Endothelial cell of umbilical vein (primary cell): ENCODE data around the gene IGSF3. TPM values are rescaled to one million over a fixed set of nuclear protein-coding genes. Genes with fewer than 3 reads are reported as not detected.
"Not testable (repeated sequence)": the region's sequence is repeated elsewhere in the genome, so short reads cannot be mapped to it uniquely, and the experiment has no call there.

ENCODE experiments used
- BruUV-seq: library from RNA; stranded (reverse); fragments of 400-500 nt; replicated peaks from 2 replicates; lab custom pipeline; 2021; lab: Mats Ljungman, UMichigan
- CTCF ChIA-PET: fragments of 300-600, 350-600 bp; sonication (Branson Sonifier 250); formaldehyde crosslinking; loops from one replicate; lab custom pipeline; 2021; ENCODE audit warnings: antibody characterized with exemption, inconsistent platforms; lab: Charles Lee
- POLR2A ChIA-PET: fragments of 300-600, 350-600 bp; sonication (Branson Sonifier 250); formaldehyde crosslinking; loops from one replicate; lab custom pipeline; 2021; ENCODE audit warnings: antibody characterized with exemption, inconsistent platforms; lab: Charles Lee
- DNase-seq: peaks from one replicate; pipeline ENCODE4 v3.0.0-alpha.2; 2011; ENCODE audit warnings: low read depth, low spot score
- FAIRE-seq: peaks from 2 replicates; lab custom pipeline; 2011; peaks lifted over from hg19 to GRCh38; lab: Jason Lieb, UNC
- H2AFZ ChIP-seq: 2 replicates; pipeline ENCODE4 v1.6.0; 2012; ENCODE audit warnings: low read depth, low read length, control low read depth, inconsistent platforms
- H3K27ac ChIP-seq: 2 replicates; pipeline ENCODE4 v1.5.1; 2011; ENCODE audit warnings: low read depth, mild to moderate bottlenecking, control low read depth, low read length, moderate library complexity; ENCODE audit not compliant: insufficient read depth
- H3K27me3 ChIP-seq, 2 experiments: 2 replicates each; pipeline versions ENCODE4 v1.6.0 to v1.6.1; 2011; ENCODE audit warnings: low read length in 2 of 2, mixed read lengths in 1 of 2; ENCODE audit not compliant: control insufficient read depth in 2 of 2, insufficient read depth in 2 of 2
- H3K36me3 ChIP-seq, 2 experiments: 2 replicates in 1 of 2; 3 replicates in 1 of 2; pipeline ENCODE4 v1.5.1; 2011; ENCODE audit warnings: low read length in 2 of 2, mild to moderate bottlenecking in 1 of 2, moderate library complexity in 1 of 2; ENCODE audit not compliant: control insufficient read depth in 2 of 2, insufficient read depth in 2 of 2; ENCODE audit errors: extremely low read depth in 1 of 2
- H3K4me1 ChIP-seq: 3 replicates; pipeline ENCODE4 v1.5.1; 2011; ENCODE audit warnings: mild to moderate bottlenecking, low read length; ENCODE audit not compliant: control insufficient read depth, insufficient read depth; ENCODE audit errors: extremely low read depth
- H3K4me2 ChIP-seq: 2 replicates; pipeline ENCODE4 v1.6.1; 2011; ENCODE audit warnings: low read length, control low read depth, mixed read lengths; ENCODE audit not compliant: insufficient read depth
- H3K4me3 ChIP-seq, 3 experiments: fragments of 200-600 bp in 1 of 3; sonication (generic), shearing (Covaris generic) in 1 of 3; replicated peaks in 1 of 3; 2 replicates each; pipeline ENCODE4 v1.5.1; 2011 to 2016; ENCODE audit warnings: control low read depth in 3 of 3, low read length in 3 of 3, mild to moderate bottlenecking in 2 of 3, inconsistent platforms in 1 of 3, low read depth in 1 of 3, moderate library complexity in 1 of 3; ENCODE audit not compliant: insufficient read depth in 1 of 3
- H3K79me2 ChIP-seq: 2 replicates; pipeline ENCODE4 v1.6.0; 2012; ENCODE audit warnings: low read length, inconsistent platforms; ENCODE audit not compliant: control insufficient read depth, insufficient read depth
- H3K9ac ChIP-seq: replicated peaks from 2 replicates; pipeline ENCODE3; 2011; ENCODE audit warnings: low read length, control low read depth; ENCODE audit not compliant: insufficient read depth; ENCODE audit errors: extremely low read depth
- H3K9me1 ChIP-seq: replicated peaks from 3 replicates; pipeline ENCODE4 v1.6.0; 2011; ENCODE audit warnings: mild to moderate bottlenecking, low read length; ENCODE audit not compliant: control insufficient read depth, insufficient read depth; ENCODE audit errors: extremely low read depth
- H3K9me3 ChIP-seq: replicated peaks from 2 replicates; pipeline ENCODE4 v1.5.1; 2012; ENCODE audit warnings: low read length, inconsistent platforms; ENCODE audit not compliant: control insufficient read depth, insufficient read depth
- H4K20me1 ChIP-seq: replicated peaks from 2 replicates; pipeline ENCODE3; 2011; ENCODE audit warnings: mild to moderate bottlenecking, low read length; ENCODE audit not compliant: control insufficient read depth, insufficient read depth; ENCODE audit errors: extremely low read depth
- EZH2 ChIP-seq: IDR thresholded peaks from 2 replicates; pipeline ENCODE4 v1.6.1; 2012; ENCODE audit warnings: borderline replicate concordance, low read depth, mild to moderate bottlenecking, moderate library complexity, low read length, inconsistent platforms; ENCODE audit not compliant: severe bottlenecking
- FOS ChIP-seq: IDR thresholded peaks from 2 replicates; pipeline ENCODE4 v1.6.1; 2011; ENCODE audit warnings: mild to moderate bottlenecking, low read length, moderate library complexity, borderline replicate concordance; ENCODE audit not compliant: insufficient read depth
- JUN ChIP-seq: IDR thresholded peaks from 2 replicates; pipeline ENCODE4 v1.6.1; 2011; ENCODE audit warnings: borderline replicate concordance, low read depth; ENCODE audit not compliant: insufficient read length, insufficient read depth
- POLR2A ChIP-seq: IDR thresholded peaks from 2 replicates; pipeline ENCODE4 v1.6.1; 2012; ENCODE audit warnings: low read depth, mild to moderate bottlenecking, control low read depth, low read length
- POLR2AphosphoS5 ChIP-seq: IDR thresholded peaks from 2 replicates; pipeline ENCODE4 v1.6.1; 2012; ENCODE audit warnings: low read depth, mild to moderate bottlenecking, control low read depth, low read length, moderate library complexity; ENCODE audit not compliant: insufficient read depth
- dilution Hi-C: fragments of 300-500 bp; cut with MboI; formaldehyde crosslinking; loops from one replicate; pipeline ENCODE4 v1.15.0; 2019; ENCODE audit warnings: low sequenced_read_pairs; ENCODE audit not compliant: extremely low pct_ligation_motif_present
- intact Hi-C: fragments of 100-400 bp; cut with micrococcal nuclease; formaldehyde crosslinking; loops from one replicate; pipeline ENCODE4 v1.10.0; 2022
- polyA plus RNA-seq, 4 experiments: library from polyadenylated mRNA; depleted of rRNA in 3 of 4; stranded (reverse) in 3 of 4; unstranded in 1 of 4; fragments of >200 nt; gene quantifications; 2 replicates each; pipeline versions ENCODE4 v1.2.1 to v1.2.3, GENCODE V29; 2011 to 2012; ENCODE audit warnings: missing spikeins in 1 of 4
- total RNA-seq: library from RNA; stranded (reverse); gene quantifications from 2 replicates; pipeline ENCODE4 v1.2.3, GENCODE V29; 2021

The IGSF3 gene
- total and polyA plus RNA-seq, 2 donors (not counting 3 experiments of a cell fraction or from before 2014, with no cell fraction given) = 0.63 to 2.2 TPM

GRCh38 chr1:116629441-116629840 is 38.1 kb downstream of the IGSF3 start:
- CTCF ChIA-PET = interaction anchor here (1.1 kb wide), 1 partner anchor 55 kb away, joined by 3 read pairs; no protein-coding TSS in a partner anchor
- FAIRE-seq, dilution Hi-C loops: not testable (repeated sequence)

DNA sequence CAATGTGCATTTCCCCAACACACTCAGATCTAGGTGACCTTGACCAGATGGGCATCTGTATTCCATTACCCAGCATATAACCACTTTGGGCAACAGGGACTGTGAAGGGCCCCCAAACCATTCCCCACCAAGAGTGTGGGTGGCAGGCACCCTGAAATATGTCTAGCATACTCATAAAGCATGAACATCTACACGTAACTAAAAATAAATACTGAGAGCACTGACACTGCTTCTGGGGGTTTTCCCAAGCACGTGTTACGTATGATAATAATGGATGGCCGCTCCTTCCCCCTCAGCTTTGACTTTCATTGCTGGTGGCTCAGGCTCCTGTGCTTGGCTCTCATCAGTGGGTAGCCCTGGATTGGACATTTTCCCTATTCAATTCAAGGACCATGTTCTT is 39.1 kb downstream of the IGSF3 start:
- BruUV-seq = no TSS peak
- no peaks in the 10 kb centered on the region for H3K79me2 ChIP-seq
- no peak overlapping the region for H3K27ac ChIP-seq
- ChIA-PET POLR2A (no interaction called here), CTCF (no interaction called here)
- no peaks in the 10 kb centered on the region for H3K36me3 ChIP-seq
- H4K20me1 ChIP-seq = no peaks in the 10 kb centered on the region
- no peak overlapping the region for H3K4me2 ChIP-seq
- no peak overlapping the region for H3K9ac ChIP-seq
- DNase-seq (no peak), FAIRE-seq (no peak)
- dilution Hi-C loops = no loop called here
- H3K9me1 ChIP-seq = no peaks in the 10 kb centered on the region
- no peak overlapping the region for H2AFZ ChIP-seq
- no peaks in the 10 kb centered on the region for H3K27me3 ChIP-seq
- intact Hi-C loops = no loop called here
- H3K9me3 ChIP-seq = no peaks in the 10 kb centered on the region
- TF ChIP-seq EZH2 (no peak), POLR2AphosphoS5 (no peak), FOS (no peak), JUN (no peak), POLR2A (no peak)
- H3K4me3 ChIP-seq = no peak overlapping the region
- no peaks in the 10 kb centered on the region for H3K4me1 ChIP-seq

More at GRCh38 chr1:116629441-116629840, 38.1 kb downstream of the IGSF3 start:
- POLR2A ChIA-PET, DNase-seq, H2AFZ ChIP-seq, H3K9me1 ChIP-seq, H3K27ac ChIP-seq, H3K27me3 ChIP-seq, H3K36me3 ChIP-seq, H4K20me1 ChIP-seq, H3K4me3 ChIP-seq, BruUV-seq, H3K4me1 ChIP-seq, H3K79me2 ChIP-seq, intact Hi-C loops, H3K9me3 ChIP-seq, H3K4me2 ChIP-seq, H3K9ac ChIP-seq: not testable (repeated sequence)

DNA sequence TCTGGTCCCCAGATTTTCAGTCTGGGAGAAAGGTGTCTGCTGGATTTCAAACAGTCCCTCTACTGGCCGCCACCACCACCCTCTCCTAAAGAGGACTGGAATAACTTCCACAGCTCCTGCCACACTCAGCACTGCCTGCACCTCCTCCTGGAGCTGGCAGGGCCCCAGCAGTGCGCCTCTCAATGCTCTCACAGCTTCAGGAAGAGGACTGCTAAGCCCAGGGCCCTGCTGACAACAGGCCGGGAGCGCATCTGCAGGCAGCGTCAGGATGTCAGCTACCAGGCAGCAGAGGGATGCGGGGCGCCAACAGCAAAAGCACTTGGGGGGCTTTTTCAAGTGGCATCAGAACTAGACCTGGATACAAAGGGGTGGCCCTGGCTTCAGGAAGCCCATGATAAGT is 40.2 kb downstream of the IGSF3 start:
- H2AFZ ChIP-seq, H3K36me3 ChIP-seq, CTCF ChIA-PET, BruUV-seq, H3K4me1 ChIP-seq, H3K4me3 ChIP-seq, H3K79me2 ChIP-seq, H3K27ac ChIP-seq, H4K20me1 ChIP-seq, dilution Hi-C loops, DNase-seq, FAIRE-seq, H3K27me3 ChIP-seq, H3K9me3 ChIP-seq, H3K4me2 ChIP-seq, H3K9ac ChIP-seq, intact Hi-C loops, POLR2A ChIA-PET, H3K9me1 ChIP-seq: not testable (repeated sequence)

DNA sequence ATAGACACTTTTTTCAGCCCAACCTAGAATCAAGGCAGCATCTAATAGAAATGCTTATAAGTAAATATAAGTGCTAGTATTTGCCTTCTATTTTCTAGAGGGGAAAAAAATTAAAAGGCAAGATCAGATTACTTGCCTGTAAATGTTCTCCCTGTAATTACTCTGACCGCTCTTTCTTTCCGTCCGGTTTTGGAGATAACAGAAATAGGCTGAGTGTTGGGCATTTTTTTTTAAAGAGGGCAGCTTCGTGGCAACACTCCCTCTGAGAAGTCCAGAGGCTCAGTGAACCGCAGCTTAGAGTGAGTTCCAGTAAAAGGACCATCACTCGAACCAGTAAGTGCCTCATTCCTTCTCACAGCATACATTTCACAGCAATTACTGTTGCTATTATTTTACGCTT is 40.6 kb downstream of the IGSF3 start:
- BruUV-seq, dilution Hi-C loops, intact Hi-C loops, DNase-seq, H3K4me2 ChIP-seq, H3K9me3 ChIP-seq, H3K27ac ChIP-seq, H3K9me1 ChIP-seq, H3K4me1 ChIP-seq, H3K36me3 ChIP-seq, H3K79me2 ChIP-seq, H3K27me3 ChIP-seq, CTCF ChIA-PET, H4K20me1 ChIP-seq, POLR2A ChIA-PET, FAIRE-seq, H2AFZ ChIP-seq, H3K9ac ChIP-seq, H3K4me3 ChIP-seq: not testable (repeated sequence)
